B cell (primary cell): ENCODE measurements around the gene GPC2. TPM values are rescaled to one million over a fixed set of nuclear protein-coding genes. Genes with fewer than 3 reads are reported as not detected.

ENCODE experiments used
- ATAC-seq: fragments of 200-7000 bp; cut with Tn5 transposase; one replicate; pipeline ENCODE4 v1.10.0; 2021; ENCODE audit warnings: low read depth, mild to moderate bottlenecking, moderate number of reproducible peaks, moderate library complexity
- CTCF ChIA-PET: fragments of 350-600 bp; sonication (Branson Sonifier 250); formaldehyde crosslinking; loops from one replicate; lab custom pipeline; 2021; ENCODE audit warnings: antibody characterized with exemption, inconsistent platforms; lab: Charles Lee
- POLR2A ChIA-PET: fragments of 350-600 bp; sonication (Branson Sonifier 250); formaldehyde crosslinking; loops from one replicate; lab custom pipeline; 2021; ENCODE audit warnings: antibody characterized with exemption; lab: Charles Lee
- DNase-seq: peaks from one replicate; pipeline ENCODE4 v3.0.0; 2013
- H2AFZ ChIP-seq: 2 replicates; pipeline ENCODE4 v1.6.1; 2012; ENCODE audit warnings: mild to moderate bottlenecking, low read depth, low read length; ENCODE audit not compliant: insufficient read depth, poor library complexity, severe bottlenecking
- H3K27ac ChIP-seq, 2 donors: 1 replicate in 1 of 2; 2 replicates in 1 of 2; pipeline ENCODE4 v1.5.1; 2012 to 2013; ENCODE audit warnings: low read length in 2 of 2, mild to moderate bottlenecking in 2 of 2, moderate library complexity in 1 of 2
- H3K27me3 ChIP-seq, 4 experiments: fragments of 200-600 bp in 1 of 4; sonication (generic) in 1 of 4; replicated peaks in 1 of 4; 1 replicate in 2 of 4; 2 replicates in 2 of 4; pipeline versions ENCODE4 v1.6.1 to v1.7.0; 2013 to 2016; ENCODE audit warnings: low read length in 3 of 4, mild to moderate bottlenecking in 2 of 4, mixed read lengths in 1 of 4, moderate library complexity in 1 of 4; ENCODE audit not compliant: insufficient read depth in 4 of 4, control insufficient read depth in 3 of 4; ENCODE audit errors: control extremely low read depth in 1 of 4
- H3K36me3 ChIP-seq, 2 experiments: replicated peaks in 1 of 2; 1 replicate in 1 of 2; 2 replicates in 1 of 2; pipeline versions ENCODE4 v1.6.1 to v1.7.1; 2013; ENCODE audit warnings: low read length in 1 of 2; ENCODE audit not compliant: insufficient read depth in 2 of 2, control insufficient read depth in 1 of 2; ENCODE audit errors: control extremely low read depth in 1 of 2, extremely low read depth in 1 of 2
- H3K4me1 ChIP-seq, 2 donors: fragments of 200-600 bp in 1 of 2; sonication (generic) in 1 of 2; 1 replicate in 1 of 2; 2 replicates in 1 of 2; pipeline versions ENCODE4 v1.5.1 to v1.6.1; 2013 to 2017; ENCODE audit warnings: low read length in 2 of 2; ENCODE audit not compliant: control insufficient read depth in 2 of 2, insufficient read depth in 2 of 2
- H3K4me2 ChIP-seq: replicated peaks from 2 replicates; pipeline ENCODE3; 2012; ENCODE audit warnings: mild to moderate bottlenecking, low read depth, low read length; ENCODE audit not compliant: poor library complexity, severe bottlenecking
- H3K4me3 ChIP-seq, 5 experiments: fragments of 200-600 bp in 1 of 5; sonication (generic) in 1 of 5; 1 replicate in 3 of 5; 2 replicates in 2 of 5; pipeline versions ENCODE4 v1.5.1 to v1.7.0; 2011 to 2016; ENCODE audit warnings: low read length in 4 of 5, mild to moderate bottlenecking in 4 of 5, low read depth in 2 of 5, control low read depth in 1 of 5, moderate library complexity in 1 of 5; ENCODE audit not compliant: insufficient read depth in 1 of 5; ENCODE audit errors: control extremely low read depth in 1 of 5, extremely low read depth in 1 of 5
- H3K79me2 ChIP-seq: fragments of 200-600 bp; sonication (generic); one replicate; pipeline ENCODE4 v1.6.0; 2016; ENCODE audit warnings: low read length; ENCODE audit not compliant: control insufficient read depth, insufficient read depth
- H3K9ac ChIP-seq: fragments of 200-600 bp; sonication (generic); 2 replicates; pipeline ENCODE4 v1.6.1; 2017; ENCODE audit warnings: mild to moderate bottlenecking, low read length, moderate library complexity
- H3K9me3 ChIP-seq, 3 donors: one replicate each; pipeline versions ENCODE4 v1.6.1 to v1.7.1; 2013; ENCODE audit warnings: low read length in 2 of 3; ENCODE audit not compliant: control insufficient read depth in 2 of 3, insufficient read depth in 1 of 3; ENCODE audit errors: control extremely low read depth in 1 of 3
- H4K20me1 ChIP-seq: 2 replicates; pipeline ENCODE4 v1.6.0; 2012; ENCODE audit warnings: mild to moderate bottlenecking, low read length; ENCODE audit not compliant: insufficient read depth, control insufficient read depth, poor library complexity, severe bottlenecking
- H3K27ac Mint-ChIP-seq: one replicate; pipeline ENCODE4 v1.8.0; 2021; ENCODE audit warnings: mixed read lengths
- H3K27me3 Mint-ChIP-seq: one replicate; pipeline ENCODE4 v1.8.0; 2021; ENCODE audit warnings: mixed read lengths
- H3K4me1 Mint-ChIP-seq: one replicate; pipeline ENCODE4 v1.8.0; 2021; ENCODE audit warnings: mixed read lengths
- H3K4me3 Mint-ChIP-seq: one replicate; pipeline ENCODE4 v1.8.0; 2021; ENCODE audit warnings: mixed read lengths
- H3K9me3 Mint-ChIP-seq: one replicate; pipeline ENCODE4 v1.8.0; 2022; ENCODE audit warnings: mixed read lengths; ENCODE audit not compliant: insufficient read depth
- CTCF ChIP-seq: fragments of 200-600 bp; IDR thresholded peaks from one replicate; pipeline ENCODE4 v1.8.0; 2022; ENCODE audit warnings: antibody characterized with exemption, mild to moderate bottlenecking
- EZH2 ChIP-seq: IDR thresholded peaks from 2 replicates; pipeline ENCODE4 v1.6.1; 2012; ENCODE audit warnings: borderline replicate concordance, low read depth, mild to moderate bottlenecking, moderate library complexity, low read length; ENCODE audit not compliant: insufficient read depth, poor library complexity, severe bottlenecking
- WGBS: methylation state at CpG from one replicate; pipeline ENCODE4 v1.1.5; 2013; ENCODE audit warnings: missing lambda C conversion rate; ENCODE audit not compliant: insufficient coverage; 5-methylcytosine and 5-hydroxymethylcytosine counted together
- intact Hi-C: fragments of 100-400 bp; cut with micrococcal nuclease; formaldehyde crosslinking; loops from one replicate; pipeline ENCODE4 v1.10.0; 2022
- polyA plus RNA-seq: library from polyadenylated mRNA; depleted of rRNA; stranded (reverse); fragments of >200 nt; gene quantifications from 2 replicates; pipeline ENCODE4 v1.2.3, GENCODE V29; 2012
- total RNA-seq, 2 donors: library from RNA; stranded (reverse); fragments of 120-200 nt in 1 of 2; gene quantifications; 1 replicate in 1 of 2; 2 replicates in 1 of 2; pipeline versions ENCODE4 v1.2.3 to v1.2.4, GENCODE V29; 2013 to 2022

Gene GPC2
- total and polyA plus RNA-seq, 2 donors (not counting 1 experiment from before 2014, with no cell fraction given), result 3.9 to 4.1 TPM

GRCh38 chr7:100128637-100128963 is 48.6 kb downstream of the GPC2 start:
- no peaks in the 10 kb centered on the region for H3K9me3 ChIP-seq
- no peaks in the 10 kb centered on the region for H4K20me1 ChIP-seq
- H3K9ac ChIP-seq, result no peak overlapping the region
- Mint-ChIP-seq H3K9me3 (no peaks in the 10 kb centered on the region), H3K27me3 (no peaks in the 10 kb centered on the region), H3K4me3 (peak overlapping the region; percentile 100), H3K27ac (no peak overlapping the region), H3K4me1 (peaks cover 37% of the 10 kb centered on the region)
- intact Hi-C loops, result no loop called here
- no peaks in the 10 kb centered on the region for H3K36me3 ChIP-seq
- H3K4me1 ChIP-seq, result peaks cover 23 to 42% of the 10 kb centered on the region in 2 donors
- no peak overlapping the region for H3K4me3 ChIP-seq
- H3K4me2 ChIP-seq, result peak overlapping the region; percentile 100
- DNase-seq (no peak), ATAC-seq (no peak)
- POLR2A ChIA-PET, result interaction anchor here (0.6 to 1.4 kb wide), 6 partner anchors 18 to 300 kb away, joined by 3 to 6 read pairs (median 4); partner anchors contain the start of genes AP4M1, MCM7 and ZCWPW1
- WGBS, result 80% methylated on average over 1 of the region's 1 CpG
- H3K27ac ChIP-seq, result no peak overlapping the region
- H2AFZ ChIP-seq, result peak overlapping the region; percentile 99
- CTCF ChIA-PET, result interaction anchor here (0.6 to 6.6 kb wide), 10 partner anchors 10 to 279 kb away, joined by 3 to 43 read pairs (median 4); partner anchors contain the start of genes AP4M1 and MCM7
- peaks cover 12% of the 10 kb centered on the region for H3K79me2 ChIP-seq
- H3K27me3 ChIP-seq, result no peaks in the 10 kb centered on the region
- TF ChIP-seq EZH2, result no peak
- TF ChIP-seq CTCF, result no peak

- intact Hi-C loops, result loop anchor here (1.0 kb wide), 6 partner anchors 9 to 300 kb away; partner anchors contain the start of genes AP4M1, CNPY4, LAMTOR4 and MCM7
- ChIA-PET POLR2A (interaction anchor here (0.8 to 1.4 kb wide), 5 partner anchors 18 to 301 kb away, joined by 3 to 4 read pairs (median 4); partner anchors contain the start of genes AP4M1, MCM7 and ZCWPW1), CTCF (interaction anchor here (0.6 to 6.6 kb wide), 9 partner anchors 11 to 279 kb away, joined by 3 to 43 read pairs (median 3); partner anchors contain the start of genes AP4M1 and MCM7)
- Histone ChIP-seq H3K4me2 (peak overlapping the region; percentile 100), H4K20me1 (no peaks in the 10 kb centered on the region), H3K9me3 (no peaks in the 10 kb centered on the region), H3K27ac (peak overlapping the region in 1 of 2 donors; percentile 95), H3K79me2 (peaks cover 12% of the 10 kb centered on the region), H3K4me1 (peaks cover 23 to 42% of the 10 kb centered on the region in 2 donors), H3K27me3 (no peaks in the 10 kb centered on the region), H3K9ac (peak overlapping the region; percentile 91), H2AFZ (peak overlapping the region; percentile 99), H3K4me3 (peak overlapping the region; percentile 54 to 84 (median 78)), H3K36me3 (no peaks in the 10 kb centered on the region)
- Mint-ChIP-seq H3K4me3 (peak overlapping the region; percentile 100), H3K27ac (peak overlapping the region; percentile 63), H3K9me3 (no peaks in the 10 kb centered on the region), H3K4me1 (peaks cover 37% of the 10 kb centered on the region), H3K27me3 (no peaks in the 10 kb centered on the region)
- 1% methylated on average over 35 of the region's 37 CpGs for WGBS
- no peak for DNase-seq
- no peak for TF ChIP-seq CTCF
- no peak for TF ChIP-seq EZH2
- no peak for ATAC-seq
Measured at GRCh38 chr7:100127866-100128636, 49.1 kb downstream of the GPC2 start.
